ENCODE data around the gene RAB3GAP1.
"Not testable (repeated sequence)": the region's sequence is repeated elsewhere in the genome, so short reads cannot be mapped to it uniquely, and the experiment has no call there.

Gene RAB3GAP1

DNA sequence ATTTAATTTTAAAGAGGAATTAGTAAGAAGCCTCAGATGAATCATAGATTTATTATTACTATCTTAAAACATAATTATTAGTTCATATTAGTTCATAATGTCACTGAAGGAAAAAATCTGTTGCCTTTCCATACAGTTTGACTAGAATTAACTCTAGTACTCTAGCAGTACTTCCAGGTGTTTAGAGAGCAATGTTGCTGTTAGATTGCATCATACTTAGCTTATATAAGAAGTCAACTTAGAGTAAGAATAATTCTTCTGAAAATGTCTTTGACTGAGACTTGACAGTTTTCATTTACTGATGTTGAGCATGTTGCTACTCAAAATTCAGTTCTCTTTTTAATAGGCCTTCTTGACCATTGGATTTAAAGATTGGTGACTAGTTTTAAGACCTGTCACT is 4.7 kb downstream of the RAB3GAP1 start:
- no peak for DNase-seq

DNA sequence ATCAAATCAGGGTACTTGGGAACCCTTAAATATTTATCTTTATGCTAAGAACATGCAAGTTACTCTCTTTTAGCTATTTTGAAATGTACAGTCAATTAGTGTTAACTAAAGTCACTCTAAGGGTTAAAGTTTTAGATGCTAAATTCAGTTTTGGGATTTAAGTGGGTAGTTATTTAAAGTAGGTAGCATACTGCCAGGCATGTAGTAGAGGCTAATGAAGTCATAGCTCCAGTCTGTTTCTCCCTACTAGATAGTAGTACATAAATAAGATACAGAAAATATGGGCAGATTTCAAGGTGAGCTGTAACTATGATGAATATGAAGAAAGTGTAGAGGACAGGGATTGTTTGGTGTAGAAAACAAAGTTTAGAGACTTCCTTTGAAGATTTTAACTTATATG is 7.5 kb downstream of the RAB3GAP1 start:
- no peak for DNase-seq

DNA sequence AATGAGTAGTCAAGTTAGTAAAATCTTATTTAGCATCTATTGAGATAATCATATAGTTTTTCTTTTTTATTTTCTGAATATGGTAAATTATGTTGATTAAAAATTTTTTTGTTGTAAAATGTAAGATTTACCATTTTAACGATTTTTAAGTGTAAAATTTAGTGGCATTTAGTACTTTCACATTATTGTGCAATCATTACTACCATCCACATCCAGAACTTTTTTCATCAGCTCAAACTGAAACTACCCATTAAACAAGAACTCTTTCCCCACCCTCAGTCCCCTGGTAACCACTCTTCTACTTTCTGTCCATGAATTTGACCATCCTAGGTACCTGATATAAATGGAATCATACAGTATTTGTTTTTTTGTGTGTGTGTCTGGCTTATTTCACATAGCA is 11.1 kb downstream of the RAB3GAP1 start:
- DNase-seq = no peak

DNA sequence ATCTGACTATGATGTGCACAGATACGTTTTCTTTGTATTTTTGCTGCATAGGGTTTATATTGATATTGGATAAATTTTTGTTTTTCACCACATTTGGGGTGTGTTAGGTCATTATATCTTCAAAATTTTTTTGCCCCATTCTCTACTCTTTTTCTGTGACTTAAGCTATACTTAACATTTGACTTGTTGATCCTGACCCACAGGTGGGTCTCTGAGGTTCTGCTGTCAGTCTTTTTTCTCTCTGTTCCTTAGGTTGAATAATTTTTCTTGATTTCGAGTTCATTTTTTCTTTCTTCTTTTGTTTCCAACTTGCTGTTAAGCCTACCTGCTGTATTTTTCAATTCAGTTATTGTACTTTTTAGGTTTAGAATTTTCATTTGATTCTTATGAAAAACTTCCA is 12.1 kb downstream of the RAB3GAP1 start:
- no peak for DNase-seq

DNA sequence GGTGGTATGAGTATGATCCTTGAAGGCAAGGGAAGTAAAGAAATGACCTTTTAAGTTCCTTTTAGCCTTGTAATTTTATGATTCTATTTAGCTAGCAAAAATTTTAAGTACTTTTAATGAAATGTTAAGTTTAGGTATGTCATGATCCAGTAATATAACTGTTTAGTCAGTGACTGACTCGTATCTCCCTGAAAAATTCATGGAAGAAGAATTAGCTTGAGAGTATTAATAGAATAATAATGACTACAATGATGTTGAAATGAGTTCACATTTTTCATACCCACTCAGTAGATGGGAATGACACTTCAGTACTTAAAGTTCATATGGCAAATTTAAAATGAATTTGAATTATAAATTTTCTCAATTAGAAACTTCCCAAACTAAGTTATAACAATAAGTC is 14.6 kb downstream of the RAB3GAP1 start:
- DNase-seq = no peak

DNA sequence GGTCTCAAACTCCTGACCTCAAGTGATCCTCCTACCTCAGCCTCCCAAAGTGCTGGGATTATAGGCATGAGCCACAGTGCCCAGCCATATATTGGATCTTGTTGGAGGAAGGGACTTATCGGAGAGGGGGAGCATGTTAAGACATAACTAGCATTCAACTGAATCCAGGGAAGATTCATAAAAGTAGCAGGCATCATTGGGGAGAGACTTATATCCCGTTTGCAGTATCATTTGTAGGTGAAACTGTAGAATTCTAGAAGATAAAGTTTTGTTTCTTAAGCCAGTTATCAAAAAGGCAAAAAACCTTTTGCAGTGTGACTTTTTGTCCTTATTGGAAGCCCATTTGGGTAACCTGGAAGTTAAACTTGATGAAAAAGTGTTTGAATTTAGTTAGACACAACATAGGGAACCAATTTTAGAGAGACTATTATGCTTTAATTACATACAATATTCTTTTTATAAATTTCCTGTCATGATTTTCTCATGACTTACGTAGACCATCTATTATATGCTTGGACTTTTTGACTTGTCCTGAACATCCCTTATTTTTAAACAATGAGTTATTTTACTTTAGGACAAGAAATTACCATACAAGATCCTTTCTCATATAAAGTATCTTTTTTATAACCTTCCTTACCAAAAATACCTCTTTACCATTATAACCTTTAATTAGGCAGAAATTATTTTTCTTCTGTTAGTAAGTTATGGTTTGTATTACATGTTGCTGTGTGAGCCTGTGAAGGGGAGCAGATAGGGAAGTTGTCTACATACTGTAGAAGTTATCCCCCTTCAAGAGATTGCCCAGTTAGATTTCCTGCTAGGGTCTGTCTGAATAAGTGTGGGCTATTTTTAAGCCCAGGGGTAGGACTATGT is 20.3 kb downstream of the RAB3GAP1 start:
- DNase-seq = peak; percentile 35

DNA sequence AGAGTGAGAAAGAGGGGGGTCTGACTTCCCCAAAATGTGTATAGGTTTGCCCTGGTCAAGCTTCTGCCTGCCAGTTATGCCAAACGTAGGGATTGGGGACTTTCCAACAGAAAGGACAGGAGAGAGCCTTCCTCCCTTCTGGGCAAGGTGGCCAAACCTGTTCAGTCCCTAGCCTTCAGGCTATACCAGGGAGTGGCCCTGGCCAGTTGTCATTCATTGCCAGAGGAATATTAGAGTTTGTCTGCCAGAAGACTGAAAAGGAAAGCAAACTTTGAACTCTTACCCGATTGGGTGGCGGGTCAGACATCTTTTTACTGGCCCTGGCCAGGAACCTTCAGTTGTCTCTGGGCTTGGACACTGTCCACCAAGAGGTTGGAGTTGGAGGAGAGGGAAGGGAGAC is 22.1 kb downstream of the RAB3GAP1 start:
- DNase-seq = no peak

DNA sequence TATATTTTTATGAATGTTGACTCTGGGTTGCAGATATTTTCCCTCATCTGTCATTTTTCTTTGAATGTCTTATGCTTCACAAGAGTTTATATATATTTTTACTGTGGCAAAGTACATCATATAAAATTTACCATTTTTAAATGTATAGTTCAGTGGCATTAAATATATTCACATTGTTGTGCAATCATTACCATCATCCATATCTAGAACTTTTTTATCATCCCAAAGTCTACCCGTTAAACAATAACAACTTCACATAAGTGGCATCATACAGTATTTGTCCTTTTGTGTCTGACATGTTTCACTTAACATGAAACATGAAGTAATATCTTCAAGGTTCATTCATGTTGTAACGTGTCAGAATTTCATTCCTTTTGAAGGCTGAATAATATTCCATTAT is 24.5 kb downstream of the RAB3GAP1 start:
- DNase-seq = no peak

DNA sequence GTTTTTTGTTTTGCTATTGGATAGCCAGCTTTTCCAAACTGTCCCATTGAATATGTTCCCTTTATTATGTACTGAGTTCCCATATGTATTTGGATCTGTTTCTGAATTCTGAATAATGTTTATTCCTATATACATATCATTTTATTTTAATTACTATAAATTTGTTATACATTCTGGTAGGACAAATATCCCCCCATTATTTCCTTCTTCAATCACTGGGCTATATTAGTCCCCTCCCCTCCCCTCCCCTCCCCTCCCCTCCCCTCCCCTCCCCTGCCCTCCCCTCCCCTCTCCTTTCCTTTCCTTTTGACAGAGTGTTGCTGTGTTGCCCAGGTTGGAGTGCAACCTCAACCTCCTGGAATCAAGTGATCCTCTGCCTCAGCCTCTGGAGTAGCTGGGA is 26.3 kb downstream of the RAB3GAP1 start:
- DNase-seq = no peak

DNA sequence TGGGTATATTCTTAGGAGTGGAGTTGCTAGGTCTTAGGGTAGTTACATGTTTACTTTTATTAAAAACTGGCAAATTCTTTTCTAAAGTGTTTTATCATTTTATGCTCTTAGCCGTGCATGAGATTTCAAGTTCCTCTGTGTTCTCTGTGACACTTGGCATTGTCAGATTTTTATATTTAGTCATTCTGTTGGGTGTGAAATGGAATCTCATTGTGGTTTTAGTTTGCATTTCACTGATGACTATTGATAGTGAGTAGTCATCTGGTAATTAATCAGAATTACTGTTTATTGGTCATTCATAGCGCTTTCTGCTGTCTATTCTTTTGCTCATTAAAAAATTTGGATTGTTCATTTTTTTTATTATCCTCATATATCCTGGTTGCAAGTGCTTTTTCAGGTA is 34.1 kb downstream of the RAB3GAP1 start:
- DNase-seq = no peak

DNA sequence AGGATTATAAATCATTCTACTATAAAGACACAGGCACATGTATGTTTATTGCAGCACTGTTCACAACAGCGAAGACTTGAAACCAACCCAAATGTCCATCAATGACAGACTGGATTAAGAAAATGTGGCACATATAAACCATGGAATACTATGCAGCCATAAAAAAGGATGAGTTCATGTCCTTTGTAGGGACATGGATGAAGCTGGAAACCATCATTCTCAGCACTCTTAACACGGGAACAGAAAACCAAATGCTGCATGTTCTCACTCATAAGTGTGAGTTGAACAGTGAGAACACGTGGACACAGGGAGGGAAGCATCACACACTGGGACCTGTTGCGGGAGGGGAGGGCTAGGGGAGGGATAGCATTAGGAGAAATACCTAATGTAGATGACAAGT is 37.5 kb downstream of the RAB3GAP1 start:
- not testable (repeated sequence) for DNase-seq

DNA sequence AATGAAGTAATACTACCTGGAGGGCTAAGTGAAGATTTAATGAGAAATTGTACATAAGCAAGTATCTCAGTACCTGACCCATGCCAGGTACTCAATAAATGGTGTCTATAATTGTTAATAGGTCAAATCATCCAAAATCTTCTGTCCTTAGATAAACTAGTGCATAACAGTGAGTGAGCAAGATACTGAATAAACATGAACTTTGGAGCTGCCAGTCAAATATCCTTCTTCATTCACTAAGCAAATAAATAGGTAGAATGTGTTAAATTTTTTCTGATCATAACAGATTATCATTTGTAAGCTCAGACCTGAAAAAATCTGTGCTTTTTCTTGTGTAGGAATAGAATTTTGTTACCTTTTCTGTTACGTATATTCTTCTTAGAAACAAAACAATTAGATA is 39.6 kb downstream of the RAB3GAP1 start:
- DNase-seq = no peak

DNA sequence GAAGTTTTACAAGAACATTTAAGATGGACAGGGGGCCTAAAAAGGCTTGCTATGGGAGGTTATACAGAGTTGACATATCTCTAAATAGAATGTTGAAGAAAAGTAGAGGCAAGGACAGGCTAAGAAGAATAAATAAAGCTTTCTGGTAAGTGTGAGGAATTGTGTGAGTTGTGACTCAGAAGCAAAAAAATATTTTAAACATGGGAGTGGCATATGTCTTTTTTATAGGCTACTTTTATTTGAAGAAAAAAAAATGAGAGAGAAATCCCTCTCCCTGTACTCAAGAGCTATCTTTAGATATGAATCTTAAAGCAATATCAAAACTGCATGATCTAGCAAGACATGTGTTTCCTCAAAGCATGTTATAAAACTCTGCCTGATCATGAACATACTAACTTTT is 41.1 kb downstream of the RAB3GAP1 start:
- DNase-seq = no peak

DNA sequence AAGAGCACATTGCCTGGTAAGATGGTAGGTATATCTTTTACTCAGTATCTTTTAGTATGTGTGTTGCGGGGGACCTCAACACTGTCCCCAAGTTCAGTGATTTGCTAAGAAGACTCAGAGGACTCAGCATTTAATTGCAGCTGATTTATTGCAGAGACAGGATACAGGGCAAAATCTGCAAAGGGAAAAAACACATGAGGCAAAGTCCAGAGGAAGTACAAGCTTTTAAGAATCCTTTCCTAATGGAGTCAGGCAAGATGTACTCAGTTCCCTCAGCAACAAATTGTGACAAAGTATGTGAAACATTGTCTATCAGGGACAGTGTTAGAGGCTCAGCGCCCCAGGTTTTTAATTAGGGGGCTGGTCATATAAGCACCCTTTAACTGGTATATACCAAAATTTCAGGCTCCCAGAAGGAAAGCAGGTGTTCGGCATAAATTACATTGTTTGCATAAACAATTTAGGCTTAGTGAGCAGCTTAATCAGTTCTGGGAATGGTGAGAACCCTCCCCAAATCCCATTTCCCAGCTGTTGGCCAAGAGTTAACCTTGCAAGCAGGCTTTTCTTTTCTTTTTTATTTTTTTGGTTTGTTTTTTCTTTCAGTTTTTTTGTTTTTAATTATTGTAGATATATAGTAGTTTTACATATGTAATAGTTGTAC is 41.7 kb downstream of the RAB3GAP1 start:
- no peak for DNase-seq

DNA sequence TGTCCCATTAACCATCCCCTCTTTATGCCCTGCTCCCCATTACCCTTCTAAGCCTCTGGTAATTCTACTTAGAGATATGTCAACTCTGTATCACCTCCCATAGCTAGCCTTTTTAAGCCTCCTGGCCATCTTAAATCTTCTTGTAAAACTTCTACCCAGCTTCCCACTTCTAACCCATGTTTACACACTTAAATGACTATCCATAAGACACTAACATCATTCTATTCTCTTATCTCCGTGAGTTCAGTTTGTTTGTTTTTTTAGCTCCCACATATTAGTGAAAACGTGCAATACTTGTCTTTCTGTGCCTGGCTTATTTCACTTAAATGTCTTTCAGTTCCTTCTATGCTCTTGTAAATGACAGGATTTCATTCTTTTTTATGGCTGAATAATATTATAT is 42.4 kb downstream of the RAB3GAP1 start:
- no peak for DNase-seq

DNA sequence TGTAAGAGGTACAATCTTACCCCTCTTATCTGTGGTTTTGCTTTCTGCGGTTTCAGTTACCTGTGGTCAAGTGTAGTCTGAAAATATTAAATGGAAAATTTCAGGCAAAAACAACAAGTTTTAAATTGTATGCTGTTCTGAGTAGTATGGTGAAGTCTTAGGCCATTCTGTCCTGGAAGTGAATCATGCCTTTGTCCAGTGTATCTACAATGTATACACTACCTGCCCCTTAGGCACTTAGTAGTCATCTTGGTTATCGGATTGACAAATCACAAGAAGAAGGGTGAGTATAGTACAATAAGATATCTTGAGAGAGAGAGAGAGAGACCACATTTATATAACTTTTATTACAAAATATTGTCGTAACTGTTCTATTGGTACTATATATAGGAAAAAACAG is 43.5 kb downstream of the RAB3GAP1 start:
- DNase-seq = no peak

DNA sequence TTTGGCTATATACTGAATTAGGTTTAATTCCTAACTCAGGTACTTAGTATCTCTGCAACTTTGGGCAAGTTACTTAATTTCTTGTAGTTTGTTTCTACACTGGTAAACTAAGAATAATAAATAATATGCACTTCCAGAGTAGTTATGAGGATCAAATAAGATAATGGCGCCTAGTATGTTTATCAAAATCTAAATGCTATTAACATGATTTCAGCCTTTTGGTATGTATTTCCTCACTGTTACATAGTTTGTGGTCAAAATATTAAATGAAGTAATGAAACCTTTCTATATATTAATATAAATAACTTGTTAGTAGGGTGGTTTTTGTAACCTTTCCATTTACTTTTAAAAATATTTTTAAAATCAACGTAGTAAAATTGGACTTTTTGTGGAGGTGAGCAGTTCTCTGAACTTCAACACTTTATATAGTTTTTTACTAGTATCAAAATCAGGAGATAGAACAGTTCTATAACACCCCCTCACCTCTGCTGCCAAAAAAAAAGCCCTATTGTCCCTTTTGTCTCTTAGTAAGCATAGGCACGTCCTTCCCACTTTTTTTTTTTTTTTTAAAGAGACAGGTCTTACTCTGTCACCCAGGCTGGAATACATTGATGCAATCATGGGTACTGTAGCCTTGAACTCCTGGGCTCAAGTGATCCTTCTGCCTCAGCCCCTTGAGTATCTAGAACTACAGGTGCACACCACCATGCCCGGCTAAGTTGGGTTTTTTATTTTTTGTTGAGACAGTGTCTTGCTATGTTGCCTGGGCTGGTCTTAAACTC is 44.8 kb downstream of the RAB3GAP1 start:
- DNase-seq = no peak

DNA sequence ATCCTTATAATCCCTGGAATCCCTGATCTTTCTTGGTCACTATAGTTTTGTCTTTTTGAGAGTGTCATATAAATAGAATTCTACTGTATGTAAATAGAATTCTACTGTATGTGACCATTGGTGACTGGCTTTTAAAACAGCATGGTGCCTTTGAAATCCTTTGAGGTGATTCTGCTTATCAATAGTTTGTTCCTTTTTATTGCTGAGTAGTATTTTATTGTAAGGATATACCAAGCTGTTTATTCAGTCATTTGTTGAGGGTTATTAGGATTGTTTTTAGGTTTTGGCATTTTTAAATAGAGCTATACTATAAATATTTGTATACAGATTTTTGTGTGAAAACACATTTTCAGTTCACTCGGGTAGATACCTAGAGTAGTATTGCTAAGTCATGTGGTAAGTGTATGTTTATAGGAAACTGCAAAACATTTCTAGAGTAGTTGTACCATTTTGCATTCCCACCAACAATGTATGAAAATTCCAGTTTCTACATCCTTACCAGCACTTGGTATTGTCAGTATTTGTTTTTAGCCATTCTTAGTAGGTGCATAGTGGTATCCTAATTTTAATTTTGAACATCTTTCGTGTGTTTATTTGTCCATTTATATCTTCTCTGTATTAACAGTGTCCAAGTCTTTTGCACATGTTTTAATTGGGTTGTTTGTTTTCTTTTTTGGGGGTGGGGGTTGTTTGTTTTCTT is 45.6 kb downstream of the RAB3GAP1 start:
- DNase-seq = no peak

DNA sequence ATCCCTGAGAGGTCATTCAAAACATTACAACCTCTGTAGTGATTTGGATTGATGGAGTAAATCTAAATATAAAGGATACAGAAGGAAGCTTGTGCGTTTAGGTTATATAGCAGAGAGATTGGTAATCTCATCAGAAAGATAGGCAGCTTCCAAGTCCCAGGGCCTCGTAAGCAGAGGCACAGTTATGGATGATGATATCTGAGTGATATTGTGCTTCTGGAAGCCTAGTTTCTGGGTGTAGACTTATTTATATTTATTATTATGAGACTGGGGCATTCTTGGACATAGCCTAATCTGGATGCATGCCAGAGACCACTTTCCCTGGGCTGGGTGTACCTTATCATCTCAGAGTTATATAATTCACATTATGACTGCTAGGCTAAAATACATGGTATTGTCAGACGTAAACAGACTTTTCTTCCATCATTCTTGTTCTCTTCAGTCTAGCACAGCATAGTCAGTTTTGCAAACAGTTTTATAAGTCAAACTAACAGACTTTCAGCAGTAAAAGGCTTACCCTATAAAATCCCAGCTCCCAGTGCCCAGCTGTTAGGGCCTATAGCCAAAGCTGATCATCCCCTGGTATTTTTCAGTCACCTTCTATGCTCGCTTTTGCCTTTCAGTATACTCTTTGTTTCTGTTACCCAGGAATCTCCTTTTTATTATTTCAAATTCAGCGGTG is 47.9 kb downstream of the RAB3GAP1 start:
- no peak for DNase-seq

DNA sequence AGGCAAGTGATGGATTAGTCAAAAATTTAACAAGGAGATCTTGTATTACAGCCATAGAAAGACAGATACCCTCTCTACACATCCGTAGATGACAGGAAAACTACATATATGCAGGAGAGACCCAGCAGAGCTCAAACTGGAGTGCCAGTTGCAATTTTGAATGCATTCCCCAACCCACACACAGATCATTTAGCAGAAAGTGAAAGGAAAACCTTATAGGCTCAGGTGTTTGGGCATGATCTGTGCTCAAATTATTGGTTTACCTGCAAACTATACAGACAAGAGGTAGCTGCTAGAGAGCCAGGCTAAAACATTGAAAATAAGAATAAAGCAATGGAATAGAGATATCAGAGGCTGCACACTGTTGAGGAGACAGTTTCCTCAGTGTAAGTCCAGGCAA is 51.8 kb downstream of the RAB3GAP1 start:
- DNase-seq = no peak

DNA sequence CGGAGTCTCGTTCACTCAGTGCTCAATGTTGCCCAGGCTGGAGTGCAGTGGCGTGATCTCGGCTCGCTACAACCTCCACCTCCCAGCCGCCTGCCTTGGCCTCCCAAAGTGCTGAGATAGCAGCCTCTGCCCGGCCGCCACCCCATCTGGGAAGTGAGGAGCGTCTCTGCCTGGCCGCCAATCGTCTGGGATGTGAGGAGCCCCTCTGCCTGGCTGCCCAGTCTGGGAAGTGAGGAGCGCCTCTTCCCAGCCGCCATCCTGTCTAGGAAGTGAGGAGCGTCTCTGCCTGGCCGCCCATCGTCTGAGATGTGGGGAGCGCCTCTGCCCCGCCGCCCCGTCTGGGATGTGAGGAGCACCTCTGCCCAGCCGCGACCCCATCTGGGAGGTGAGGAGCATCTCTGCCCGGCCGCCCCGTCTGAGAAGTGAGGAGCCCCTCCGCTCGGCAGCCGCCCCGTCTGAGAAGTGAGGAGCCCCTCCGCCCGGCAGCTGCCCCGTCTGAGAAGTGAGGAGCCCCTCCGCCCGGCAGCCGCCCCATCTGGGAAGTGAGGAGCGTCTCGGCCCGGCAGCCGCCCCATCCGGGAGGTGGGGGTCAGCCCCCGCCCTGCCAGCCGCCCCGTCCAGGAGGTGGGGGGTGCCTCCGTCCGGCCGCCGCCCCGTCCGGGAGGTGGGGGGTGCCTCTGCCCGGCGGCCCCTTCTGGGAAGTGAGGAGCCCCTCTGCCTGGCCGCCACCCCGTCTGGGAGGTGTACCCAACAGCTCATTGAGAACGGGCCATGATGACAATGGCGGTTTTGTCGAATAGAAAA is 53.6 kb downstream of the RAB3GAP1 start:
- DNase-seq = not testable (repeated sequence)

DNA sequence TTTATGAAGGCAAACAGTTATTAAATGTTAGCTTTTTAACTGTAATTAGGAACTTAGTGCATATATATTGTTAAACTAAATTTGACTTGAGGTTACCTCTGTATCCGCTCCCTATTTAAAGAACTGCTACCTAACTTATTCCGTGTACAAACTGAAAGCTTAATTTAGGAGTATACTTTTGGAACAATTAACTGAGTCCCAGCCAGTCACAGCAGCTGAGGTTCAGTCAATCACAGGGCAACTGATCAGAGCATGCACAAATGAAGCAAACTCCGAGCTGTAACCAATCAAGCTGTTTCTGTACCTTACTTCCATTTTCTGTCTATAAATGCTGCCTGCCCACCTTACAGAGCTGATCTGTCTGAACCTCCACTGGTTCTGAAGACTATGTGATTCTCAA is 61.2 kb downstream of the RAB3GAP1 start:
- no peak for DNase-seq

All from eye (tissue), 1 donor.